ENCODE measurements around the gene HOOK2.
A peak's percentile ranks its signal among the peaks of the same experiment; 100 is the strongest.

HOOK2 gene

GRCh38 chr19:12788042-12788681 lies 12.8 kb upstream of the HOOK2 start:
- H3K4me3 ChIP-seq (ENCODE audit: low read length in 2 of 2), result peak overlapping the region; percentile 62 to 100
- peaks cover 0 to 4% of the 10 kb centered on the region in 2 donors for H3K36me3 ChIP-seq (ENCODE audit: control insufficient read depth in 2 of 2, insufficient read depth in 2 of 2, low read length in 2 of 2)
- peak overlapping the region; percentile 81 to 87 for H3K9ac ChIP-seq (ENCODE audit: low read length in 2 of 2)
- peak overlapping the region; percentile 100 for H3K27ac ChIP-seq (ENCODE audit: low read length)
- H3K9me3 ChIP-seq (ENCODE audit: control insufficient read depth in 2 of 2, low read length in 2 of 2), result no peaks in the 10 kb centered on the region
- H3K4me1 ChIP-seq (ENCODE audit: control insufficient read depth, insufficient read depth, low read length), result peaks cover 56% of the 10 kb centered on the region
- no peaks in the 10 kb centered on the region for H3K27me3 ChIP-seq (ENCODE audit: control insufficient read depth in 1 of 2, insufficient read depth in 2 of 2, low read length in 2 of 2)

- H3K9ac ChIP-seq (ENCODE audit: low read length in 2 of 2), result no peak overlapping the region
- H3K9me3 ChIP-seq (ENCODE audit: control insufficient read depth in 2 of 2, low read length in 2 of 2), result no peaks in the 10 kb centered on the region
- peaks cover 62% of the 10 kb centered on the region for H3K4me1 ChIP-seq (ENCODE audit: control insufficient read depth, insufficient read depth, low read length)
- H3K27ac ChIP-seq (ENCODE audit: low read length), result peak overlapping the region; percentile 100
- H3K36me3 ChIP-seq (ENCODE audit: control insufficient read depth in 2 of 2, insufficient read depth in 2 of 2, low read length in 2 of 2), result peaks cover 0 to 2% of the 10 kb centered on the region in 2 donors
- H3K27me3 ChIP-seq (ENCODE audit: control insufficient read depth in 1 of 2, insufficient read depth in 2 of 2, low read length in 2 of 2), result no peaks in the 10 kb centered on the region
- no peak overlapping the region for H3K4me3 ChIP-seq (ENCODE audit: low read length in 2 of 2)
Measured at GRCh38 chr19:12787458-12787857, 12.1 kb upstream of the HOOK2 start.

- H3K36me3 ChIP-seq (ENCODE audit: control insufficient read depth in 2 of 2, insufficient read depth in 2 of 2, low read length in 2 of 2), result no peaks in the 10 kb centered on the region
- H3K27ac ChIP-seq (ENCODE audit: low read length), result peak overlapping the region; percentile 100
- peaks cover 64% of the 10 kb centered on the region for H3K4me1 ChIP-seq (ENCODE audit: control insufficient read depth, insufficient read depth, low read length)
- H3K4me3 ChIP-seq (ENCODE audit: low read length in 2 of 2), result no peak overlapping the region
- no peak overlapping the region for H3K9ac ChIP-seq (ENCODE audit: low read length in 2 of 2)
- no peaks in the 10 kb centered on the region for H3K9me3 ChIP-seq (ENCODE audit: control insufficient read depth in 2 of 2, low read length in 2 of 2)
- H3K27me3 ChIP-seq (ENCODE audit: control insufficient read depth in 1 of 2, insufficient read depth in 2 of 2, low read length in 2 of 2), result no peaks in the 10 kb centered on the region
Measured at GRCh38 chr19:12786952-12787351, 11.6 kb upstream of the HOOK2 start.

GRCh38 chr19:12786141-12786870 lies 11.0 kb upstream of the HOOK2 start:
- no peaks in the 10 kb centered on the region for H3K9me3 ChIP-seq (ENCODE audit: control insufficient read depth in 2 of 2, low read length in 2 of 2)
- H3K36me3 ChIP-seq (ENCODE audit: control insufficient read depth in 2 of 2, insufficient read depth in 2 of 2, low read length in 2 of 2), result no peaks in the 10 kb centered on the region
- H3K27me3 ChIP-seq (ENCODE audit: control insufficient read depth in 1 of 2, insufficient read depth in 2 of 2, low read length in 2 of 2), result no peaks in the 10 kb centered on the region
- H3K4me3 ChIP-seq (ENCODE audit: low read length in 2 of 2), result no peak overlapping the region
- peak overlapping the region; percentile 100 for H3K27ac ChIP-seq (ENCODE audit: low read length)
- H3K4me1 ChIP-seq (ENCODE audit: control insufficient read depth, insufficient read depth, low read length), result peaks cover 69% of the 10 kb centered on the region
- H3K9ac ChIP-seq (ENCODE audit: low read length in 2 of 2), result no peak overlapping the region

GRCh38 chr19:12785431-12786031 lies 10.2 kb upstream of the HOOK2 start:
- Histone ChIP-seq H3K27me3 (ENCODE audit: control insufficient read depth in 1 of 2, insufficient read depth in 2 of 2, low read length in 2 of 2) (no peaks in the 10 kb centered on the region), H3K9ac (ENCODE audit: low read length in 2 of 2) (no peak overlapping the region), H3K4me3 (ENCODE audit: low read length in 2 of 2) (peak overlapping the region in 1 of 2 donors; percentile 15)

GRCh38 chr19:12784871-12785430 lies 9.6 kb upstream of the HOOK2 start:
- H3K4me3 ChIP-seq (ENCODE audit: low read length in 2 of 2), result peak overlapping the region in 1 of 2 donors; percentile 15
- peak overlapping the region; percentile 100 for H3K27ac ChIP-seq (ENCODE audit: low read length)
- no peaks in the 10 kb centered on the region for H3K27me3 ChIP-seq (ENCODE audit: control insufficient read depth in 1 of 2, insufficient read depth in 2 of 2, low read length in 2 of 2)
- no peak overlapping the region for H3K9ac ChIP-seq (ENCODE audit: low read length in 2 of 2)
- no peaks in the 10 kb centered on the region for H3K9me3 ChIP-seq (ENCODE audit: control insufficient read depth in 2 of 2, low read length in 2 of 2)
- peaks cover 57% of the 10 kb centered on the region for H3K4me1 ChIP-seq (ENCODE audit: control insufficient read depth, insufficient read depth, low read length)
- no peaks in the 10 kb centered on the region for H3K36me3 ChIP-seq (ENCODE audit: control insufficient read depth in 2 of 2, insufficient read depth in 2 of 2, low read length in 2 of 2)

More at GRCh38 chr19:12785431-12786031, 10.2 kb upstream of the HOOK2 start:
- Histone ChIP-seq H3K4me1 (ENCODE audit: control insufficient read depth, insufficient read depth, low read length) (peaks cover 63% of the 10 kb centered on the region), H3K9me3 (ENCODE audit: control insufficient read depth in 2 of 2, low read length in 2 of 2) (no peaks in the 10 kb centered on the region), H3K27ac (ENCODE audit: low read length) (peak overlapping the region; percentile 100), H3K36me3 (ENCODE audit: control insufficient read depth in 2 of 2, insufficient read depth in 2 of 2, low read length in 2 of 2) (no peaks in the 10 kb centered on the region)

GRCh38 chr19:12784394-12784870 lies 9.1 kb upstream of the HOOK2 start:
- peaks cover 58% of the 10 kb centered on the region for H3K4me1 ChIP-seq (ENCODE audit: control insufficient read depth, insufficient read depth, low read length)
- H3K4me3 ChIP-seq (ENCODE audit: low read length in 2 of 2), result peak overlapping the region in 1 of 2 donors; percentile 8
- no peak overlapping the region for H3K9ac ChIP-seq (ENCODE audit: low read length in 2 of 2)
- no peaks in the 10 kb centered on the region for H3K27me3 ChIP-seq (ENCODE audit: control insufficient read depth in 1 of 2, insufficient read depth in 2 of 2, low read length in 2 of 2)
- H3K36me3 ChIP-seq (ENCODE audit: control insufficient read depth in 2 of 2, insufficient read depth in 2 of 2, low read length in 2 of 2), result no peaks in the 10 kb centered on the region
- no peaks in the 10 kb centered on the region for H3K9me3 ChIP-seq (ENCODE audit: control insufficient read depth in 2 of 2, low read length in 2 of 2)
- H3K27ac ChIP-seq (ENCODE audit: low read length), result peak overlapping the region; percentile 100

- peak overlapping the region in 1 of 2 donors; percentile 74 for H3K9ac ChIP-seq (ENCODE audit: low read length in 2 of 2)
- H3K36me3 ChIP-seq (ENCODE audit: control insufficient read depth in 2 of 2, insufficient read depth in 2 of 2, low read length in 2 of 2), result no peaks in the 10 kb centered on the region
- peak overlapping the region; percentile 100 for H3K27ac ChIP-seq (ENCODE audit: low read length)
- no peaks in the 10 kb centered on the region for H3K9me3 ChIP-seq (ENCODE audit: control insufficient read depth in 2 of 2, low read length in 2 of 2)
- H3K4me1 ChIP-seq (ENCODE audit: control insufficient read depth, insufficient read depth, low read length), result peaks cover 58% of the 10 kb centered on the region
- H3K4me3 ChIP-seq (ENCODE audit: low read length in 2 of 2), result peak overlapping the region in 1 of 2 donors; percentile 8
- no peaks in the 10 kb centered on the region for H3K27me3 ChIP-seq (ENCODE audit: control insufficient read depth in 1 of 2, insufficient read depth in 2 of 2, low read length in 2 of 2)
Measured at GRCh38 chr19:12783849-12784393, 8.6 kb upstream of the HOOK2 start.

GRCh38 chr19:12783291-12783848 lies 8.0 kb upstream of the HOOK2 start:
- Histone ChIP-seq H3K4me1 (ENCODE audit: control insufficient read depth, insufficient read depth, low read length) (peaks cover 58% of the 10 kb centered on the region), H3K36me3 (ENCODE audit: control insufficient read depth in 2 of 2, insufficient read depth in 2 of 2, low read length in 2 of 2) (no peaks in the 10 kb centered on the region), H3K4me3 (ENCODE audit: low read length in 2 of 2) (peak overlapping the region in 1 of 2 donors; percentile 78), H3K27me3 (ENCODE audit: control insufficient read depth in 1 of 2, insufficient read depth in 2 of 2, low read length in 2 of 2) (no peaks in the 10 kb centered on the region), H3K27ac (ENCODE audit: low read length) (peak overlapping the region; percentile 100), H3K9me3 (ENCODE audit: control insufficient read depth in 2 of 2, low read length in 2 of 2) (no peaks in the 10 kb centered on the region), H3K9ac (ENCODE audit: low read length in 2 of 2) (peak overlapping the region in 1 of 2 donors; percentile 74)
